Breast epithelium (tissue), 3 donors: Measurements from ENCODE around the gene CLIP1.

Experiments
- CTCF ChIP-seq, 3 donors: fragments of 450-650 bp; IDR thresholded peaks; one replicate each; pipeline ENCODE4 v1.5.1; 2016 to 2017; ENCODE audit warnings: antibody characterized with exemption in 3 of 3, mild to moderate bottlenecking in 3 of 3, moderate library complexity in 3 of 3
- POLR2A ChIP-seq: fragments of 450-650 bp; IDR thresholded peaks from one replicate; pipeline ENCODE4 v1.6.1; 2016; ENCODE audit warnings: antibody characterized with exemption, mild to moderate bottlenecking, moderate library complexity
- POLR2AphosphoS5 ChIP-seq, 3 donors: sonication (generic); formaldehyde crosslinking; IDR thresholded peaks; one replicate each; pipeline ENCODE4 v1.6.1; 2017; ENCODE audit warnings: antibody characterized with exemption in 3 of 3

DNA sequence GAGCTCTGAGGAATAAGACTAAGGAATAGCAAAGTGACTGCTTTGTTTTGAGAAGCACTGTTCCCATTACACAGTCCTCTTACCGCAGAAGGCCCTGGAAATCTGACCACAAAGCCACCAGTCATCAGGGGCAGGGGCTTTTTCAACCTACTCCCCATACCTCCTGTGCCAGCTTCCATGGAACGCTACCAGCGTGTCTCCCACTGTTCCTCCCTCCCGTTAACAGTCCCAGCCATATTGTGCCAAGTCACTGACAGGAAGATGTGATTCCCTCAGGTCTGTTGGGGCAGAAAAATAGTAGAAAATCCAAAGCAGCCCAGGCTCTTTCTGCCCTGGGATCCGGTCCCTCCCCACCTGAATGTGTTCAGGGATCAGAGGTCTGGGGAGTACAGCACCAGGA is 109.5 kb downstream of the CLIP1 start:
- TF ChIP-seq CTCF (IDR thresholded peaks at IDR 0.05) (no peak), POLR2A (no peak), POLR2AphosphoS5 (IDR thresholded peaks at IDR 0.05) (no peak)
